H9 (cell line): ENCODE measurements around the gene SNAPC2. TPM values are rescaled to one million over a fixed set of nuclear protein-coding genes. Genes with fewer than 3 reads are reported as not detected.

Source experiments
- DNase-seq: peaks from one replicate; pipeline ENCODE4 v3.0.0-alpha.2; 2017
- H2AFZ ChIP-seq: one replicate; pipeline ENCODE4 v1.6.1; 2013; ENCODE audit warnings: mild to moderate bottlenecking, low read length, control low read depth, moderate library complexity
- H2AK5ac ChIP-seq: 2 replicates; pipeline ENCODE4 v1.6.1; 2013; ENCODE audit warnings: low read length, control low read depth, mixed read lengths; ENCODE audit not compliant: insufficient read length
- H2BK120ac ChIP-seq: one replicate; pipeline ENCODE4 v1.6.1; 2013; ENCODE audit warnings: low read depth, mild to moderate bottlenecking, low read length, control low read depth, inconsistent platforms; ENCODE audit not compliant: poor library complexity, severe bottlenecking
- H2BK12ac ChIP-seq: 2 replicates; pipeline ENCODE4 v1.6.1; 2013; ENCODE audit warnings: low read length, control low read depth, mixed read lengths, low read depth; ENCODE audit not compliant: insufficient read length
- H2BK15ac ChIP-seq: 2 replicates; pipeline ENCODE4 v1.6.1; 2013; ENCODE audit warnings: low read depth, low read length, control low read depth
- H2BK20ac ChIP-seq: one replicate; pipeline ENCODE4 v1.6.1; 2013; ENCODE audit warnings: low read depth, mild to moderate bottlenecking, low read length, control low read depth, inconsistent platforms; ENCODE audit not compliant: poor library complexity, severe bottlenecking
- H2BK5ac ChIP-seq: 2 replicates; pipeline ENCODE4 v1.6.1; 2013; ENCODE audit warnings: low read length, control low read depth, mixed read lengths; ENCODE audit not compliant: insufficient read length
- H3K14ac ChIP-seq: 2 replicates; pipeline ENCODE4 v1.6.1; 2013; ENCODE audit warnings: low read length, control low read depth; ENCODE audit not compliant: insufficient read depth
- H3K18ac ChIP-seq: 2 replicates; pipeline ENCODE4 v1.6.1; 2013; ENCODE audit warnings: low read depth, mild to moderate bottlenecking, mixed read lengths, low read length, control low read depth; ENCODE audit not compliant: insufficient read length
- H3K23ac ChIP-seq: 2 replicates; pipeline ENCODE4 v1.6.1; 2013; ENCODE audit warnings: low read length, control low read depth, mixed read lengths, low read depth; ENCODE audit not compliant: insufficient read length
- H3K23me2 ChIP-seq: 2 replicates; pipeline ENCODE4 v1.6.1; 2013; ENCODE audit warnings: low read depth, mild to moderate bottlenecking, mixed read lengths, low read length, control low read depth; ENCODE audit not compliant: insufficient read length, poor library complexity, severe bottlenecking
- H3K27ac ChIP-seq: 2 replicates; pipeline ENCODE4 v1.5.1; 2013; ENCODE audit warnings: low read length, control low read depth, mixed read lengths, low read depth; ENCODE audit not compliant: insufficient read length
- H3K27me3 ChIP-seq: 2 replicates; pipeline ENCODE4 v1.6.1; 2013; ENCODE audit warnings: low read length, control low read depth, inconsistent platforms; ENCODE audit not compliant: insufficient read depth
- H3K4ac ChIP-seq: 2 replicates; pipeline ENCODE4 v1.6.1; 2013; ENCODE audit warnings: low read depth, mild to moderate bottlenecking, control low read depth, inconsistent platforms, low read length, moderate library complexity
- H3K4me1 ChIP-seq: 2 replicates; pipeline ENCODE4 v1.6.1; 2013; ENCODE audit warnings: low read length, control low read depth, inconsistent platforms; ENCODE audit not compliant: insufficient read depth
- H3K4me2 ChIP-seq: 2 replicates; pipeline ENCODE4 v1.6.1; 2013; ENCODE audit warnings: low read length, control low read depth, mixed read lengths; ENCODE audit not compliant: insufficient read length, insufficient read depth
- H3K56ac ChIP-seq: 2 replicates; pipeline ENCODE4 v1.6.1; 2013; ENCODE audit warnings: low read depth, mild to moderate bottlenecking, mixed read lengths, low read length, control low read depth; ENCODE audit not compliant: insufficient read length
- H3K79me1 ChIP-seq: 2 replicates; pipeline ENCODE4 v1.6.1; 2013; ENCODE audit warnings: low read depth, mild to moderate bottlenecking, moderate library complexity, low read length, control low read depth, inconsistent platforms; ENCODE audit not compliant: insufficient read depth, poor library complexity, severe bottlenecking
- H3K79me2 ChIP-seq: 2 replicates; pipeline ENCODE4 v1.6.1; 2013; ENCODE audit warnings: low read length, control low read depth, inconsistent platforms; ENCODE audit not compliant: insufficient read depth
- H3K9ac ChIP-seq: 2 replicates; pipeline ENCODE4 v1.6.1; 2013; ENCODE audit warnings: low read length, control low read depth, mixed read lengths; ENCODE audit not compliant: insufficient read length; ENCODE audit errors: extremely low read depth
- H3K9me3 ChIP-seq: one replicate; pipeline ENCODE4 v1.6.1; 2013; ENCODE audit warnings: low read depth, low read length, inconsistent platforms; ENCODE audit not compliant: control insufficient read depth
- H3T11ph ChIP-seq: one replicate; pipeline ENCODE4 v1.6.1; 2013; ENCODE audit warnings: mild to moderate bottlenecking, low read length, control low read depth, inconsistent platforms
- H4K20me1 ChIP-seq: one replicate; pipeline ENCODE4 v1.6.1; 2013; ENCODE audit not compliant: control insufficient read depth, insufficient read length, insufficient read depth
- H4K5ac ChIP-seq: 2 replicates; pipeline ENCODE4 v1.6.1; 2013; ENCODE audit warnings: low read depth, mild to moderate bottlenecking, mixed read lengths, low read length, control low read depth; ENCODE audit not compliant: insufficient read length
- H4K8ac ChIP-seq: replicated peaks from 2 replicates; pipeline ENCODE4 v1.6.1; 2013; ENCODE audit warnings: low read length, control low read depth, mixed read lengths, low read depth; ENCODE audit not compliant: insufficient read length
- H4K91ac ChIP-seq: 2 replicates; pipeline ENCODE4 v1.6.1; 2013; ENCODE audit warnings: low read depth, mild to moderate bottlenecking, moderate library complexity, mixed read lengths, low read length, control low read depth; ENCODE audit not compliant: insufficient read length
- H3K27ac Mint-ChIP-seq, 3 experiments: 2 replicates in 2 of 3; 3 replicates in 1 of 3; pipeline ENCODE4 v1.8.0; 2020 to 2021; ENCODE audit warnings: mixed read lengths in 3 of 3, mild to moderate bottlenecking in 1 of 3, moderate library complexity in 1 of 3
- H3K27me3 Mint-ChIP-seq: 2 replicates; pipeline ENCODE4 v1.8.0; 2021; ENCODE audit warnings: low read depth, mild to moderate bottlenecking, moderate library complexity, mixed read lengths
- H3K36me3 Mint-ChIP-seq, 3 experiments: 2 replicates in 2 of 3; 3 replicates in 1 of 3; pipeline ENCODE4 v1.8.0; 2020 to 2021; ENCODE audit warnings: low read depth in 3 of 3, mixed read lengths in 3 of 3; ENCODE audit not compliant: insufficient read depth in 1 of 3
- H3K4me1 Mint-ChIP-seq, 2 experiments: 2 replicates each; pipeline ENCODE4 v1.8.0; 2020; ENCODE audit warnings: mixed read lengths in 2 of 2
- H3K4me3 Mint-ChIP-seq, 2 experiments: 2 replicates in 1 of 2; 3 replicates in 1 of 2; pipeline ENCODE4 v1.8.0; 2020 to 2021; ENCODE audit warnings: mild to moderate bottlenecking in 2 of 2, mixed read lengths in 2 of 2, moderate library complexity in 1 of 2
- H3K9me3 Mint-ChIP-seq, 2 experiments: 2 replicates in 1 of 2; 3 replicates in 1 of 2; pipeline ENCODE4 v1.8.0; 2020; ENCODE audit warnings: mild to moderate bottlenecking in 2 of 2, mixed read lengths in 2 of 2, moderate library complexity in 1 of 2
- CTCF ChIP-seq: fragments of 200-600 bp; sonication (generic); conservative IDR thresholded peaks from 3 replicates; pipeline ENCODE4 v1.8.0; 2021; ENCODE audit warnings: antibody characterized with exemption, mild to moderate bottlenecking
- WGBS: extraction: QIAGEN DNeasy Blood & Tissue Kit; methylation state at CpG from one replicate; pipeline ENCODE4 v1.1.7; 2013; ENCODE audit warnings: missing lambda C conversion rate, low lambda C conversion rate, mixed read lengths; ENCODE audit not compliant: insufficient read length; ENCODE audit errors: extremely low coverage; 5-methylcytosine and 5-hydroxymethylcytosine counted together
- total RNA-seq: library from RNA; stranded (reverse); gene quantifications from 2 replicates; pipeline ENCODE4 v1.2.1, GENCODE V29; 2021

The SNAPC2 gene
- total RNA-seq, 1 experiment from 2014 or later, result 17.8 TPM

- H2AFZ ChIP-seq, result no peak overlapping the region
- H3K9ac ChIP-seq, result peak overlapping the region; percentile 12
- no peak overlapping the region for H3K23ac ChIP-seq
- H2BK5ac ChIP-seq, result no peak overlapping the region
- H3K79me1 ChIP-seq, result no peaks in the 10 kb centered on the region
- H3K4me3 Mint-ChIP-seq, result peak overlapping the region; percentile 86 to 93
- H2AK5ac ChIP-seq, result no peak overlapping the region
- H2BK120ac ChIP-seq, result no peak overlapping the region
- no peaks in the 10 kb centered on the region for H3K27me3 ChIP-seq
- no peak for DNase-seq
- H4K8ac ChIP-seq, result no peak overlapping the region
- peak overlapping the region; percentile 73 for H3K14ac ChIP-seq
- no peak overlapping the region for H2BK15ac ChIP-seq
- H4K5ac ChIP-seq, result no peak overlapping the region
- H4K20me1 ChIP-seq, result no peaks in the 10 kb centered on the region
- H3K9me3 ChIP-seq, result no peaks in the 10 kb centered on the region
- WGBS, result no CpG with 5 or more reads among the region's 68 CpGs
- H3K79me2 ChIP-seq, result peaks cover 6% of the 10 kb centered on the region; the same call in 1 of the 2 replicates
- peaks cover 19% of the 10 kb centered on the region for H3K23me2 ChIP-seq
- no peak overlapping the region for H3K56ac ChIP-seq
- no peak overlapping the region for H2BK20ac ChIP-seq
- H3T11ph ChIP-seq, result no peak overlapping the region
- no peak overlapping the region for H3K27ac ChIP-seq
- peak overlapping the region; percentile 91 for H3K4me2 ChIP-seq
- peak overlapping the region; percentile 81 to 97 (median 94); a peak in 5 of 7 replicates for H3K27ac Mint-ChIP-seq
- no peak overlapping the region for H2BK12ac ChIP-seq
- 0 out of 2 replicates have a peak, but pooled peaks cover 4% of the 10 kb centered on the region for H3K4me1 ChIP-seq
- H4K91ac ChIP-seq, result no peak overlapping the region
- no peak overlapping the region for H3K4ac ChIP-seq
- TF ChIP-seq CTCF, result no peak
- peak overlapping the region; percentile 52 for H3K18ac ChIP-seq
- H3K27me3 Mint-ChIP-seq, result peaks cover 3% of the 10 kb centered on the region
- H3K9me3 Mint-ChIP-seq, result no peaks in the 10 kb centered on the region; a peak in 3 of 5 replicates
- peaks cover 10 to 20% (median 12%) of the 10 kb centered on the region in 3 experiments for H3K36me3 Mint-ChIP-seq
- H3K4me1 Mint-ChIP-seq, result peaks cover 15 to 24% of the 10 kb centered on the region in 2 experiments
These were observed 15.8 kb upstream of the SNAPC2 start for GRCh38 chr19:7904074-7905020.
